GM18505 (cell line): ENCODE measurements around the gene PLPP1.
"Not testable (repeated sequence)": the region's sequence is repeated elsewhere in the genome, so short reads cannot be mapped to it uniquely, and the experiment has no call there.

Source experiments
- ATAC-seq: cut with Tn5 transposase; IDR thresholded peaks from one replicate; pipeline ENCODE4 v1.9.1; 2021; ENCODE audit not compliant: unreplicated experiment
- POLR2A ChIP-seq: IDR thresholded peaks from 4 replicates; pipeline ENCODE4 v1.6.1; 2011; ENCODE audit warnings: borderline replicate concordance; ENCODE audit not compliant: insufficient read depth, insufficient read length; ENCODE audit errors: extremely low read depth

PLPP1 gene

DNA sequence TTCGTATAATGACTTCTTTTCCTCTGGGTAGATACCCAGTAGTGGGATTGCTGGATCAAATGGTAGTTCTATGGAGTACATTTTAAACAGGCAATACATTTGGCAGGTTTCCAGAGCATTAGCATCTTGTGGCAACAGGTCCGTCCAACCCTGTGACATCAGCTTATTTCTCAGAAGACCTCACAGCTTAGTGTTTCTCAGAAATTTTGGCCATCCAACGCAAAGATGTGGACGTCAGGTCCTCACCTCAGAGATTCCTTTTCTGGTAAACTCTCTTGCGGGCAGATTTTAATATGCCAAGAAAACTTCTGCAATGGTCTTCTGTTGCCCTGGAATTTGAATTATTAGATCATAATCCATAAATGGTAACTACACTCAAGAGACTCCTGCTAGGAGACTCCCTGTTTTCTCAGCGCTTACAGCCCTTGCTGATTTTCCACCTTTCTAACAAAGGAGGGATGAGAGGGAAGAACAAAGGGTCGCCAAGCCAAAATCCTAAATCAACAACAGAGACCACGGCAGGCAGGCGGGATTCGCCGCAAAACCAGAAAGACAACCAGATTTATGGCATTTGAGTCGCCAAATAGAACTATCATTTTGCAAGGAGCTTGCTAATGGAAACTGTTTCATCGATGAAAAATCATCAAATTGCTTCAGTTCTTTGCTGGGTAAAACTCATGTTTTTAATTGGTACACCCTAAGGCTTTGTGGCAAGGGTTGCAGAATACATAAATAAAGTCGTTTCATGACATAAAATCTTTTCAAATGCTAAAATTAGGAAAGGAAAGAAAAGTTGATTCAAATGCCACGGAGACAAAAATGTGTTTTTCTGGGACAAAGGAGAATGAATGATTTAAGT is 34.1 kb upstream of the PLPP1 start:
- no peak for TF ChIP-seq POLR2A
- no peak for ATAC-seq

GRCh38 chr5:55564721-55565120 is 30.0 kb upstream of the PLPP1 start:
- TF ChIP-seq POLR2A, result no peak
- no peak for ATAC-seq

DNA sequence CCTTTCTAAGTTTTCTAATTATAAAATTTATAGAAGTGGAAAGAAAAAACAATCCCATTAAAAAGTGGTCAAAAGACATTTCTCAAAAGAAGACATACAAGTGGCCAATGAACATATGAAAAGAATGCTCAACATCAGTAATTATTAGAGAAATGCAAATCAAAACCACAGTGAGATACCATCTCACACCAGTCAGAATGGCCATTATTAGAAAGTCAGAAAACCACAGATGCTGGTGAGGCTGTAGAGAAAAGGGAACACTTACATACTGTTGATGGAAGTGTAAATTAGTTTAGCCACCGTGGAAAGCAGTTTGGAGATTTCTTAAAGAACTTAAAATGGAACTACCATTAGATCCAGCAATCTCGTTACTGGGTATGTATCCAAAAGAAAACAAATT is 23.7 kb upstream of the PLPP1 start:
- no peak for ATAC-seq
- TF ChIP-seq POLR2A, result no peak

DNA sequence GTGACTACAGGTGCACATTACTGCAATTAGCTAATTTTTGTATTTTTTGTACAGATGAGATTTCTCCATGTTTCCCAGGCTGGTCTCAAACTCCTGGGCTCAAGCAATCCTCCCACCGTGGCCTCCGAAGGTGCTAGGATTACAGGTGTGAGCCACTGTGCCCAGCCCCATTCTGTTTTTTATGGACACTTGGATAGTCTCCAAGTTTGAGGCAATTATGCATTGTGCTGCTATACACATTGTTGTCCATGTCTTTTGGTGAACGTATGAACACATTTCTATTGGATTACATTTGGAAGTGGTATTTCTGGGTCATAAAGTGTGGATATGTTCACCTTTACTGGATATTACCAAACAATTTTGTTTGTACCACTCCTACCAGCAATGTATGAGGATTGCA is 22.4 kb upstream of the PLPP1 start:
- no peak for ATAC-seq
- TF ChIP-seq POLR2A, result no peak

- no peak for TF ChIP-seq POLR2A
- ATAC-seq, result no peak
These were observed 19.9 kb upstream of the PLPP1 start for GRCh38 chr5:55554585-55555202.

GRCh38 chr5:55551904-55552303 is 17.1 kb upstream of the PLPP1 start:
- no peak for TF ChIP-seq POLR2A
- ATAC-seq, result no peak

GRCh38 chr5:55551358-55551757 is 16.6 kb upstream of the PLPP1 start:
- no peak for TF ChIP-seq POLR2A
- no peak for ATAC-seq

GRCh38 chr5:55547781-55548180 is 13.0 kb upstream of the PLPP1 start:
- ATAC-seq, result no peak
- TF ChIP-seq POLR2A, result no peak

- TF ChIP-seq POLR2A, result no peak
- ATAC-seq, result no peak
These were observed 12.2 kb upstream of the PLPP1 start for GRCh38 chr5:55546947-55547346.

GRCh38 chr5:55544341-55544740 is 9.6 kb upstream of the PLPP1 start:
- TF ChIP-seq POLR2A, result no peak
- ATAC-seq, result no peak

DNA sequence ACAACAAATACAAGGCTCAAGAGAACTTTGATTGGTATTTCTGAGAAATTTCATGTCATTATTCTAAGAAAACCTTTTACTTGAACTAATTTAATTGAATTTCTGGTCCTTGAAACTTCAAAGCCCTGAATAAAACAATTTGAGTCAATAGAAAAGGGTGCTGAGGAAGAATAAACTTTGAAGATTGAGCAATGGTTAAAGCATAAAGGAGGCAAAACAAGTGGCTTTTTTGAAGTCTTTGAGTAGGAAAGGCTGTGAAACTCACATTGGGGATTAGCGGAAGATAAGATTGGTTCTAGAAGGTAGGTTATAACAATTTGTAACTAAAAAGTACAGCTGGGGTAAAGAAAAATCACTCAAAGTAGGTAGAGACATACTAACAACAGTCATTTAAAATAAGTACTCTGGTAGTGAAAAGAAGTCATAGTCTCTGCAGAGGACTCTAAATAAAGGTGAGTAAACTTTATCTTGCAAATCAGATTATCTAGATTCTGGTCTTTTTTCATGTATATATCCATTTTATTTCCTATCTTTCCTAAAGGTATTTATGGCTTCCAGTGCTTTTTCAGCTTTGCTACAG is 6.4 kb upstream of the PLPP1 start:
- TF ChIP-seq POLR2A, result no peak
- no peak for ATAC-seq

GRCh38 chr5:55540525-55540924 is 5.8 kb upstream of the PLPP1 start:
- no peak for TF ChIP-seq POLR2A
- no peak for ATAC-seq

DNA sequence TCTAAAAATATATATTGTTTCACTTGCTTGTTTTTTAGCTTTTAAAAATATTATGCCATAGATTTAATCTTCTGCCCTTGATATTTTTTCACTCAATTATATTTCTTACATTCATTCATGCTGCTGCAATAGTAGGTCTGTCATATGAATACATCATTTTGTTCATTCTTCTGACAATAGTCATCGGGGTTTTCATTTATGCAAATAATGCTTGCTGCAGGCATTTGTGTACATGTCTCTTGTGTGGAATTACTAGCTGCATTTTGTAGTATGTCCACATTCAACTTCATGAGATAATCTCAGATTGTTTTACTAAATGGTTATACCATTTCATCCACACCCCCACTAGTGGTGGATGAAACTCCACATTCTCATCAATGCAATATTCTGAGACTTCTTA is 5.3 kb upstream of the PLPP1 start:
- no peak for ATAC-seq
- TF ChIP-seq POLR2A, result no peak

DNA sequence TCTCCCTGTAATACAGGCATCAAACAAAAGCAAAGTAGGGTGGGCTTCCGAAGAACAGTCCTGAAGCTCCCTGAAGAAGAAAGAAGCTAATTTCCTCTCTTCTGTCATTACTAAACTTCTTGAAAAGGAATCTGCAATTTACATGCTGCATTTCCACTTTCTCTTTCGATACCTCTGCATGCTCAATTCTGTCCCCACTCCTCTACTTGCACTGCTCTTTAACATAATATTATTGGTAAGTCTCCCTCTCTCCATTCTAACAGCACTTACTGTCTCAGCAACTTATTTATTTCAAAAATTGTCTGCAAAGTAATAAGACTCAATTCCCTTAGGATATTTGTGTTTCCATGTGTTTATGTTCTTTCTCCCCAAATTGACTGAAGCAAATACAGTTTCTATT is 3.9 kb upstream of the PLPP1 start:
- no peak for ATAC-seq
- TF ChIP-seq POLR2A, result no peak

DNA sequence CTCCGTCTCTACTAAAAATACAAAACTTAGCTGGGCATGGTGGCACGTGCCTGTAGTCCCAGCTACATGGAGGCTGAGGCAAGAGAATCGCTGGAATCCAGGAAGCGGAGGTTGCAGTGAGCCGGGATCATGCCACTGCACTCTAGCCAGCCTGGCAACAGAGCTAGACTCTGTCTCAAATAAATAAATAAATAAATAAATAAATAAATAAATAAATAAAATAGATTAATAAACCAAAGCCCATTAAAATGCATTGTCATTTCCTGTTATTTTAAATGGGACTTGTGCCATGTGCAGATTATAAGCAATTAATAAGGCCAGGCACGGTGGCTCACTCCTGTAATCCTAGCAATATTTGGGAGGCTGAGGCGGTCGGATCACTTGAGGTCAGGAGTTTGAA is 2.6 kb upstream of the PLPP1 start:
- not testable (repeated sequence) for ATAC-seq
